H9 (cell line): ENCODE measurements around the gene DDX27. TPM values are rescaled to one million over a fixed set of nuclear protein-coding genes. Genes with fewer than 3 reads are reported as not detected.

ENCODE experiments used
- DNase-seq: peaks from one replicate; pipeline ENCODE4 v3.0.0-alpha.2; 2017
- H2AFZ ChIP-seq: one replicate; pipeline ENCODE4 v1.6.1; 2013; ENCODE audit warnings: mild to moderate bottlenecking, low read length, control low read depth, moderate library complexity
- H2AK5ac ChIP-seq: 2 replicates; pipeline ENCODE4 v1.6.1; 2013; ENCODE audit warnings: low read length, control low read depth, mixed read lengths; ENCODE audit not compliant: insufficient read length
- H2BK120ac ChIP-seq: one replicate; pipeline ENCODE4 v1.6.1; 2013; ENCODE audit warnings: low read depth, mild to moderate bottlenecking, low read length, control low read depth, inconsistent platforms; ENCODE audit not compliant: poor library complexity, severe bottlenecking
- H2BK12ac ChIP-seq: 2 replicates; pipeline ENCODE4 v1.6.1; 2013; ENCODE audit warnings: low read length, control low read depth, mixed read lengths, low read depth; ENCODE audit not compliant: insufficient read length
- H2BK15ac ChIP-seq: 2 replicates; pipeline ENCODE4 v1.6.1; 2013; ENCODE audit warnings: low read depth, low read length, control low read depth
- H2BK20ac ChIP-seq: one replicate; pipeline ENCODE4 v1.6.1; 2013; ENCODE audit warnings: low read depth, mild to moderate bottlenecking, low read length, control low read depth, inconsistent platforms; ENCODE audit not compliant: poor library complexity, severe bottlenecking
- H2BK5ac ChIP-seq: 2 replicates; pipeline ENCODE4 v1.6.1; 2013; ENCODE audit warnings: low read length, control low read depth, mixed read lengths; ENCODE audit not compliant: insufficient read length
- H3K14ac ChIP-seq: 2 replicates; pipeline ENCODE4 v1.6.1; 2013; ENCODE audit warnings: low read length, control low read depth; ENCODE audit not compliant: insufficient read depth
- H3K18ac ChIP-seq: 2 replicates; pipeline ENCODE4 v1.6.1; 2013; ENCODE audit warnings: low read depth, mild to moderate bottlenecking, mixed read lengths, low read length, control low read depth; ENCODE audit not compliant: insufficient read length
- H3K23ac ChIP-seq: 2 replicates; pipeline ENCODE4 v1.6.1; 2013; ENCODE audit warnings: low read length, control low read depth, mixed read lengths, low read depth; ENCODE audit not compliant: insufficient read length
- H3K23me2 ChIP-seq: 2 replicates; pipeline ENCODE4 v1.6.1; 2013; ENCODE audit warnings: low read depth, mild to moderate bottlenecking, mixed read lengths, low read length, control low read depth; ENCODE audit not compliant: insufficient read length, poor library complexity, severe bottlenecking
- H3K27ac ChIP-seq: 2 replicates; pipeline ENCODE4 v1.5.1; 2013; ENCODE audit warnings: low read length, control low read depth, mixed read lengths, low read depth; ENCODE audit not compliant: insufficient read length
- H3K27me3 ChIP-seq: 2 replicates; pipeline ENCODE4 v1.6.1; 2013; ENCODE audit warnings: low read length, control low read depth, inconsistent platforms; ENCODE audit not compliant: insufficient read depth
- H3K4ac ChIP-seq: 2 replicates; pipeline ENCODE4 v1.6.1; 2013; ENCODE audit warnings: low read depth, mild to moderate bottlenecking, control low read depth, inconsistent platforms, low read length, moderate library complexity
- H3K4me1 ChIP-seq: 2 replicates; pipeline ENCODE4 v1.6.1; 2013; ENCODE audit warnings: low read length, control low read depth, inconsistent platforms; ENCODE audit not compliant: insufficient read depth
- H3K4me2 ChIP-seq: 2 replicates; pipeline ENCODE4 v1.6.1; 2013; ENCODE audit warnings: low read length, control low read depth, mixed read lengths; ENCODE audit not compliant: insufficient read length, insufficient read depth
- H3K56ac ChIP-seq: 2 replicates; pipeline ENCODE4 v1.6.1; 2013; ENCODE audit warnings: low read depth, mild to moderate bottlenecking, mixed read lengths, low read length, control low read depth; ENCODE audit not compliant: insufficient read length
- H3K79me1 ChIP-seq: 2 replicates; pipeline ENCODE4 v1.6.1; 2013; ENCODE audit warnings: low read depth, mild to moderate bottlenecking, moderate library complexity, low read length, control low read depth, inconsistent platforms; ENCODE audit not compliant: insufficient read depth, poor library complexity, severe bottlenecking
- H3K79me2 ChIP-seq: 2 replicates; pipeline ENCODE4 v1.6.1; 2013; ENCODE audit warnings: low read length, control low read depth, inconsistent platforms; ENCODE audit not compliant: insufficient read depth
- H3K9ac ChIP-seq: 2 replicates; pipeline ENCODE4 v1.6.1; 2013; ENCODE audit warnings: low read length, control low read depth, mixed read lengths; ENCODE audit not compliant: insufficient read length; ENCODE audit errors: extremely low read depth
- H3K9me3 ChIP-seq: one replicate; pipeline ENCODE4 v1.6.1; 2013; ENCODE audit warnings: low read depth, low read length, inconsistent platforms; ENCODE audit not compliant: control insufficient read depth
- H3T11ph ChIP-seq: one replicate; pipeline ENCODE4 v1.6.1; 2013; ENCODE audit warnings: mild to moderate bottlenecking, low read length, control low read depth, inconsistent platforms
- H4K20me1 ChIP-seq: one replicate; pipeline ENCODE4 v1.6.1; 2013; ENCODE audit not compliant: control insufficient read depth, insufficient read length, insufficient read depth
- H4K5ac ChIP-seq: 2 replicates; pipeline ENCODE4 v1.6.1; 2013; ENCODE audit warnings: low read depth, mild to moderate bottlenecking, mixed read lengths, low read length, control low read depth; ENCODE audit not compliant: insufficient read length
- H4K8ac ChIP-seq: replicated peaks from 2 replicates; pipeline ENCODE4 v1.6.1; 2013; ENCODE audit warnings: low read length, control low read depth, mixed read lengths, low read depth; ENCODE audit not compliant: insufficient read length
- H4K91ac ChIP-seq: 2 replicates; pipeline ENCODE4 v1.6.1; 2013; ENCODE audit warnings: low read depth, mild to moderate bottlenecking, moderate library complexity, mixed read lengths, low read length, control low read depth; ENCODE audit not compliant: insufficient read length
- H3K27ac Mint-ChIP-seq, 3 experiments: 2 replicates in 2 of 3; 3 replicates in 1 of 3; pipeline ENCODE4 v1.8.0; 2020 to 2021; ENCODE audit warnings: mixed read lengths in 3 of 3, mild to moderate bottlenecking in 1 of 3, moderate library complexity in 1 of 3
- H3K27me3 Mint-ChIP-seq: 2 replicates; pipeline ENCODE4 v1.8.0; 2021; ENCODE audit warnings: low read depth, mild to moderate bottlenecking, moderate library complexity, mixed read lengths
- H3K36me3 Mint-ChIP-seq, 3 experiments: 2 replicates in 2 of 3; 3 replicates in 1 of 3; pipeline ENCODE4 v1.8.0; 2020 to 2021; ENCODE audit warnings: low read depth in 3 of 3, mixed read lengths in 3 of 3; ENCODE audit not compliant: insufficient read depth in 1 of 3
- H3K4me1 Mint-ChIP-seq, 2 experiments: 2 replicates each; pipeline ENCODE4 v1.8.0; 2020; ENCODE audit warnings: mixed read lengths in 2 of 2
- H3K4me3 Mint-ChIP-seq, 2 experiments: 2 replicates in 1 of 2; 3 replicates in 1 of 2; pipeline ENCODE4 v1.8.0; 2020 to 2021; ENCODE audit warnings: mild to moderate bottlenecking in 2 of 2, mixed read lengths in 2 of 2, moderate library complexity in 1 of 2
- H3K9me3 Mint-ChIP-seq, 2 experiments: 2 replicates in 1 of 2; 3 replicates in 1 of 2; pipeline ENCODE4 v1.8.0; 2020; ENCODE audit warnings: mild to moderate bottlenecking in 2 of 2, mixed read lengths in 2 of 2, moderate library complexity in 1 of 2
- CTCF ChIP-seq: fragments of 200-600 bp; sonication (generic); conservative IDR thresholded peaks from 3 replicates; pipeline ENCODE4 v1.8.0; 2021; ENCODE audit warnings: antibody characterized with exemption, mild to moderate bottlenecking
- WGBS: extraction: QIAGEN DNeasy Blood & Tissue Kit; methylation state at CpG from one replicate; pipeline ENCODE4 v1.1.7; 2013; ENCODE audit warnings: missing lambda C conversion rate, low lambda C conversion rate, mixed read lengths; ENCODE audit not compliant: insufficient read length; ENCODE audit errors: extremely low coverage; 5-methylcytosine and 5-hydroxymethylcytosine counted together
- total RNA-seq: library from RNA; stranded (reverse); gene quantifications from 2 replicates; pipeline ENCODE4 v1.2.1, GENCODE V29; 2021

DDX27 gene
- total RNA-seq, 1 experiment from 2014 or later: 46.9 TPM

GRCh38 chr20:49185071-49185761 is 34.0 kb upstream of the DDX27 start:
- peaks cover 7% of the 10 kb centered on the region for H3K79me1 ChIP-seq
- Mint-ChIP-seq H3K27ac (no peak overlapping the region), H3K4me1 (peaks cover 35 to 37% of the 10 kb centered on the region in 2 experiments), H3K27me3 (no peaks in the 10 kb centered on the region; the same call in 1 of the 2 replicates), H3K4me3 (no peak overlapping the region), H3K9me3 (no peaks in the 10 kb centered on the region), H3K36me3 (peaks cover 0 to 4% (median 0%) of the 10 kb centered on the region in 3 experiments; a peak in 3 of 7 replicates)
- H2AFZ ChIP-seq: no peak overlapping the region
- H2AK5ac ChIP-seq: no peak overlapping the region
- DNase-seq: no peak
- no peak overlapping the region for H3K23ac ChIP-seq
- H3K14ac ChIP-seq: no peak overlapping the region
- no peaks in the 10 kb centered on the region for H3K27me3 ChIP-seq
- no peak overlapping the region for H4K91ac ChIP-seq
- WGBS: no CpG with 5 or more reads among the region's 6 CpGs
- no peak overlapping the region for H2BK120ac ChIP-seq
- no peak overlapping the region for H4K5ac ChIP-seq
- H3K18ac ChIP-seq: no peak overlapping the region
- H2BK5ac ChIP-seq: no peak overlapping the region
- H3K23me2 ChIP-seq: peaks cover 9% of the 10 kb centered on the region
- H3K56ac ChIP-seq: no peak overlapping the region
- H3K4me2 ChIP-seq: no peak overlapping the region
- no peaks in the 10 kb centered on the region for H3K9me3 ChIP-seq
- H2BK20ac ChIP-seq: no peak overlapping the region
- no peak overlapping the region for H3K9ac ChIP-seq
- no peak for TF ChIP-seq CTCF
- no peak overlapping the region for H4K8ac ChIP-seq
- H3K27ac ChIP-seq: no peak overlapping the region
- no peaks in the 10 kb centered on the region for H3K4me1 ChIP-seq
- no peak overlapping the region for H2BK15ac ChIP-seq
- no peak overlapping the region for H3K4ac ChIP-seq
- no peak overlapping the region for H2BK12ac ChIP-seq
- H3T11ph ChIP-seq: no peak overlapping the region
- no peaks in the 10 kb centered on the region for H4K20me1 ChIP-seq
- H3K79me2 ChIP-seq: peaks cover 43% of the 10 kb centered on the region
